GM13977 (cell line): ENCODE results near the gene MAN1C1.

Experiments used
- DNase-seq: peaks from one replicate; pipeline ENCODE4 v3.0.0; 2012; ENCODE audit warnings: low spot score
- CTCF ChIP-seq: IDR thresholded peaks from 2 replicates; pipeline ENCODE4 v1.5.1; 2012; ENCODE audit warnings: mild to moderate bottlenecking, control low read depth; ENCODE audit not compliant: insufficient read depth; ENCODE audit errors: extremely low read depth, missing control alignments
- in situ Hi-C: fragments of 300-500 bp; cut with MboI; formaldehyde crosslinking; loops from one replicate; pipeline ENCODE4 v1.12.0; 2022; ENCODE audit warnings: low sequenced_read_pairs, low pct_unique_long_range_greater_than_20kb, mixed read lengths, inconsistent platforms; ENCODE audit not compliant: unreplicated experiment

Gene MAN1C1

GRCh38 chr1:25720624-25721023, 104.0 kb downstream of the MAN1C1 start:
- in situ Hi-C loops: no loop called here
- no peak for DNase-seq
- TF ChIP-seq CTCF: no peak

DNA sequence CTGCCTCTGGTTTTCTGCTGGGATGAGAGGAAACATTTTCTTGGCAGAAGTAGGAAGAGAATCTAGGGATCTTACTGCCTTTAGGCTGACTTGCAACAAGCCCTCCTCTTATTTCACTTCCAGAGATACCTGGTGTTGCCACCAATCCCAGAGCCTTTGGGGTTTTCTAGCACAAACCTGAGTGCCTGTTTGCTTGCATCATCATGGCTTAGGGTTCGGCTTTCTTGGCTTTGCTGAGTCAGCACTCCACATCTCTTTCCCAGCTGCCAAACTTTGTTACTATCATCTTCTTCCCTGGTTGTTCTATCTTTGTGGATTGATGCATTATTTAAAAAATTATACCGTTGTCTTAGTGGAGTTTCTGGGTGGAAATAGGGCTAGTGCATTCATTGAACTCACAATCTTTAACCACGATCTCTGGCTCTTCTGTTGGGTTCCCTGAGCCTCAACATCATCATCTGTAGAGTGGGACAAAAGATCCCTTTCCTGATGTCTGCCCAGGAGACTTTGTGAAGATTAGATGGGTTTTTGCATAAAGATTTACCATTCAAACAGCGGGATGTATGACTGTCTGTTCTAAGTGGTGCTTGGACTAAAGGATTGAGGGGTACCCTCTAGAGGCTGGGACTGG, 106.8 kb downstream of the MAN1C1 start:
- TF ChIP-seq CTCF: no peak
- DNase-seq: no peak
- in situ Hi-C loops: no loop called here

DNA sequence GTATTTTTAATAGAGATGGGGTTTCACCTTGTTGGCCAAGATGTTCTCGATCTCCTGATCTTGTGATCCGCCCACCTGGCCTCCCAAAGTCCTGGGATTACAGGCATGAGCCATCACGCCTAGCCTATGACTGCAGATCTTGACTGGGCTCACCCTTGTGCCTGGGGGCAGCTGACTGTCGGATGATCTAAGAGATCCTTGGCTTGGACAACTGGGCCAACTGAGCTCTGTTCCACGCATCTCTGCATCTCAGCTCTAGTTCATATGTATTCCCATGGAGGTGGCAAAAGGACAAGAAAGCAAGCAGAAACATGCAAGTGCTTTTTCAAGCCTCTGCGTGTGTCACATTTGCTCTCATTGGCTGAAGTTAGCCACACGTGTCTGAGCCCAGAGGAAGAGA, 107.6 kb downstream of the MAN1C1 start:
- TF ChIP-seq CTCF: no peak
- in situ Hi-C loops: no loop called here
- no peak for DNase-seq

- in situ Hi-C loops: no loop called here
- no peak for TF ChIP-seq CTCF
- no peak for DNase-seq
Observed at GRCh38 chr1:25724966-25725365, 108.4 kb downstream of the MAN1C1 start.

DNA sequence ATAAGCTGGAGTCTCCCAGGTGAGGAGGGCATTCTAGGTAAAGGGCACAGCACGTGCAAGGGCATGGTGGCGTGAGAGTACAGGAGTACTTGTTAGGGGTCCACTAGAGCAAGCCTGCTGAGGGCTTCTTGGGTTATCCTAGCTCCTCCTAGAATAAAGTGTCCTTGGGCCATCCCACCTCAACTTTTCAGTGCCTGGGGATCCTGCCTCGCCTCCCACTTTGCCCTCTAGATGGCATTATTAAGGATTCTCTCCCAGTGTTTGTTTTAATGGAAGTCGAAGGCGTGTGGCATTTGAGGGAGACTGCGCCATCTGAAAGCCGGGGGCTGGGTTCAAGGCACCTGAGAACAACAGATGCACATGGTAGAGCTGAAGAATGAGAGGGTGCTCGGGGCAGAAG, 108.9 kb downstream of the MAN1C1 start:
- TF ChIP-seq CTCF: no peak
- no peak for DNase-seq
- in situ Hi-C loops: no loop called here

GRCh38 chr1:25727088-25727487, 110.5 kb downstream of the MAN1C1 start:
- in situ Hi-C loops: no loop called here
- no peak for TF ChIP-seq CTCF
- DNase-seq: no peak
